Adipocyte (in vitro differentiated cells): ENCODE results near the gene ARPC3.
A peak's percentile ranks its signal among the peaks of the same experiment; 100 is the strongest.
"Not testable (repeated sequence)": the region's sequence is repeated elsewhere in the genome, so short reads cannot be mapped to it uniquely, and the experiment has no call there.

ENCODE experiments used
- DNase-seq: peaks from one replicate; pipeline ENCODE4 v3.0.0-alpha.2; 2015; ENCODE audit warnings: low read depth
- H3K27me3 ChIP-seq: replicated peaks from 2 replicates; pipeline ENCODE4 v1.7.0; 2013; ENCODE audit warnings: mild to moderate bottlenecking, low read length, moderate library complexity; ENCODE audit not compliant: control insufficient read depth, insufficient read depth
- H3K36me3 ChIP-seq: 2 replicates; pipeline ENCODE4 v1.7.0; 2013; ENCODE audit warnings: low read length, mild to moderate bottlenecking, moderate library complexity; ENCODE audit not compliant: control insufficient read depth, insufficient read depth, severe bottlenecking
- H3K4me1 ChIP-seq: 2 replicates; pipeline ENCODE4 v1.7.0; 2013; ENCODE audit warnings: mild to moderate bottlenecking, low read length, moderate library complexity; ENCODE audit not compliant: control insufficient read depth, insufficient read depth
- H3K4me3 ChIP-seq: 2 replicates; pipeline ENCODE4 v1.7.0; 2013; ENCODE audit warnings: mild to moderate bottlenecking, low read length, moderate library complexity
- H3K9ac ChIP-seq: 2 replicates; pipeline ENCODE4 v1.7.0; 2013; ENCODE audit warnings: mild to moderate bottlenecking, low read length, moderate library complexity
- H3K9me3 ChIP-seq: 2 replicates; pipeline ENCODE4 v1.7.0; 2013; ENCODE audit warnings: mild to moderate bottlenecking, low read length, moderate library complexity; ENCODE audit not compliant: control insufficient read depth

ARPC3 gene

DNA sequence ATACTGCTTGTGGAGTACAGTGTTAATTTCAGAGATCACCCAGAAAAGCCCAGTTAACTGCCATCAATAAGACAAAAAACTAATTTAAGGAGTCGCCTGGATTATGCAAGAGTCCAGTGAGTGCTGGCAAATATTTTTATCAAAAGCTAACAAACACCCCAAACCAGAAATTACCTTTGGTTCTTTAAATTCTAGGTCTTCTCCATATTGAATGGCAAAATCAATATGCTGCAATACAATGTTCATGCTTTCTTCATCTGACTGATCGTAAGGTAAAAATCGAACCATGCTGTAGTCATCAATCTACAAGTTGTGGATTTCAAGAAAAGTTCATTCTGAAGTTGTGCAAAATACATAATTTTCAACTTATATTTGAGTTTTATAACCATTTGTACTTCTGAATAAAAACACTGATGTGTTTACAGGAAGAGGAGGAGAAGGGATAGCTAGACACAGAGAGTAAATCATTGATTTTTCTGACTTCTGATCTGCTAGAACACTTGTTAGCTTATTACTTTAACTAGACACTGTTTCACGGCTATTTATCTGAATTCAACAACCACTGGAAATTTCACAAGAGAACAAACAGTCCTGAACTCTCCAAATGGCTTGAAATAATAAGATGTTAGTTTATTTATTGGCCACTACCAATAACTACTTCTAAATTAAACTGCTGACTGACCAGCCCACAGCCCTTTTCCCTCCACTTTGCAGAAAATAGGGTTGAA, 3.6 kb upstream of the ARPC3 start:
- no peak overlapping the region for H3K9ac ChIP-seq
- no peaks in the 10 kb centered on the region for H3K27me3 ChIP-seq
- H3K4me3 ChIP-seq = no peak overlapping the region
- peaks cover 4% of the 10 kb centered on the region for H3K4me1 ChIP-seq
- no peak for DNase-seq
- H3K36me3 ChIP-seq = peaks cover 23% of the 10 kb centered on the region
- no peaks in the 10 kb centered on the region for H3K9me3 ChIP-seq

DNA sequence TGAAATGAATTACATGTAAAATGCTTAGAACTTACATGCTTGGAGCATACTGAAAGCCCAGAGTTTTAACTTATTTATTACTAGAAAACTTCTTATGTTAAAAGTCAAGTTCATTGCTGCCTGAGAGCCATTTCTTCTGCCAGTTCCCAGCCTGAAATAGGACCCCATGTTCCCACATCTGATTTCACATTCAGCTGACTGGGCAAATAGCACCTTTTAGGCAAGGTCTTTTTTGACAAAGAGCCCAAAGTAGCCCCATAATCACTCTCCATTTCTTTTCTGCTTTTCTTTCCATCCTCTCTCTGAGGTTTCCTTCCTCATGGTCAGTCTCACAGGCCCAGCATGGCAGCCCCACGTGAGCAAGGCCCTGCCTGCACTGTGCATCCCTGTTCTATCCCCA, 1.1 kb upstream of the ARPC3 start:
- H3K36me3 ChIP-seq = peaks cover 26% of the 10 kb centered on the region
- DNase-seq = no peak
- no peak overlapping the region for H3K4me3 ChIP-seq

DNA sequence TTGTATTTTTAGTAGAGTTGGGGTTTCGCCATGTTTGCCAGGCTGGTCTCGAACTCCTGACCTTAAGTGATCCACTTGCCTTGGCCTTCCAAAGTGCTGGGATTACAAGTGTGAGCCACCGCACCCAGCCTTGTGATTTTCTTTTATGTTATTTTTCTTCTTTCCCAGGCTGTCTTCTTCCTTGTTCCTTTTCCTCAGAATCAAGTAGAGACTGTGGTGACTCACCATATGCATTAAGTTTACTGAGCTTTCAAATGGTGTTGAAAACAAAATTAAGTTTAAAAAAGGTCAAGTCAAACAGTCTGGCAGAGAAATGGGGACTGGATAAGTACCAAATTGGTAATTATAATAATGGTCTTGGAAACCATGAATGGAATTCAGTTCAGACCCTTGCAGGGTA, 5.7 kb downstream of the ARPC3 start:
- H3K36me3 ChIP-seq = peaks cover 58% of the 10 kb centered on the region
- H3K27me3 ChIP-seq = no peaks in the 10 kb centered on the region
- H3K4me3 ChIP-seq = no peak overlapping the region
- no peak overlapping the region for H3K9ac ChIP-seq
- DNase-seq = no peak
- H3K9me3 ChIP-seq = no peaks in the 10 kb centered on the region
- H3K4me1 ChIP-seq = peaks cover 8% of the 10 kb centered on the region

More for the DNA sequence above, 1.1 kb upstream of the ARPC3 start:
- peak overlapping the region; percentile 99 for H3K9ac ChIP-seq
- H3K9me3 ChIP-seq = no peaks in the 10 kb centered on the region
- H3K27me3 ChIP-seq = no peaks in the 10 kb centered on the region
- H3K4me1 ChIP-seq = peaks cover 4% of the 10 kb centered on the region

DNA sequence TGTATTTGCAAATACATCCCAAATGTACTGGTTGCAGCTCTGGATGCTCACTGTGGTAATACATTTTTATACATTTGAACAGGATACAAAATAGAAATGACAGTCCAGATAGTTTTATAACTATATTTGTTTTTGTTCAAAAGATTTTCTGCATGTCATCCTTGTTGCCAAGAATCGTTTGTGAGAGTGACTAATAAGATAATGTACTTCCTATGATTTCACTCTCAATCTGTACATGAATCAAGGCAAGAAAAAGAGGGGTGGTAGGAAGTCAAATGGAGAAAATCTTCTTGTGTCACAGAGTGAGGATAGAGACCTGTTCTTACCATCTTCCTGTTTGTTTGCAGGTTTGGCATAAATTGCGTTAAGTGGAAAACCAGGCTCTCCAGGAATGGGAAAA, 13.9 kb downstream of the ARPC3 start:
- H3K9me3 ChIP-seq = no peaks in the 10 kb centered on the region
- H3K36me3 ChIP-seq = peaks cover 65% of the 10 kb centered on the region
- H3K4me1 ChIP-seq = peaks cover 4% of the 10 kb centered on the region
- no peaks in the 10 kb centered on the region for H3K27me3 ChIP-seq
- peak; percentile 18 for DNase-seq
- H3K4me3 ChIP-seq = no peak overlapping the region
- no peak overlapping the region for H3K9ac ChIP-seq

DNA sequence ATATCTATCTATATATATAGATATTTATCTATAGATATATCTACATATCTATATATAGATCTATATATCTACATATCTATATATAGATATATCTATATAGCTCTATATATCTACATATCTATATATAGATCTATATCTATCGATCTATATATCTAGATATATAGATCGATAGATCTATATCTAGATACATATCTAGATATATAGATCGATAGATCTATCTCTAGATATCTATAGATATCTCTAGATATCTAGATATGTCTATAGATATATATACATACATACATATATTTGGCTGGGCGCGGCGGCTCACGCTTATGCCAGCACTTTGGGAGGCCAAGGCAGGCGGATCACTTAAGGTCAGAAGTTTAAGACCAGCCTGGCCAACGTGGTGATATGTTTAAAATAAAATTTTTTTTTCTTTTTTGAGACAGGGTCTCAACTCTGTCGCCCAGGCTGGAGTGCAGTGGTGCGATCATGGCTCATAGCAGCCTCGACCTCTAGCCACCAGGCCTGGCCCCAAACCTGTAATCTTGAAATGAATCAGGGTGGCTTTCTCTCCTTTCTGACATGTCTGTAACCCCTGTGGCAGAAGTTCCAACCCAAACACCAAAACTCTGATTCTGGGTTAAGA, 18.1 kb downstream of the ARPC3 start:
- H3K36me3 ChIP-seq = peaks cover 28% of the 10 kb centered on the region
- no peaks in the 10 kb centered on the region for H3K9me3 ChIP-seq
- peak overlapping the region; percentile 58 for H3K9ac ChIP-seq
- H3K4me3 ChIP-seq = peak overlapping the region; percentile 73
- no peak for DNase-seq
- no peaks in the 10 kb centered on the region for H3K27me3 ChIP-seq
- H3K4me1 ChIP-seq = peaks cover 4% of the 10 kb centered on the region

DNA sequence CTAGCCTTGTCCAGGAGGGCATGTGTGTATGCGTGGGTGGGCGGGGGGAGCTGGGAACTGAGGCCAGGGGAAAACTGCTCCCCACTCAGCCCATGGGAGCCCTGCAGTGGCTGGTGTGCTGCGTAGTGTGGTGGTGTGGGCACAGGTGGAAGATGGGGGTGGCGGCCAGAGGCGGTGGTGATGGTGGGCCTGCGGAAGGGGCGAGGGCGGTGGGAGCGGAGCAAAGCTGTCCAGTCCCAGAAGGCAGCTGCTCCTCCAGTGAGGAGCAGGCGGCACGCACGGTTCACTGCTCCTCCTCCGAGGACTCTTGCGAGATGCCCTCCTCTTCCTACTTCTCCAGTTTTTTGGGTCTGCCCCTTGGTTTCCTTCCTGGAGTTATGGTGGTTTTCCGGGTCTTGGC, 20.5 kb downstream of the ARPC3 start:
- not testable (repeated sequence) for H3K36me3 ChIP-seq, H3K9me3 ChIP-seq, H3K4me1 ChIP-seq, DNase-seq, H3K27me3 ChIP-seq, H3K4me3 ChIP-seq, H3K9ac ChIP-seq

DNA sequence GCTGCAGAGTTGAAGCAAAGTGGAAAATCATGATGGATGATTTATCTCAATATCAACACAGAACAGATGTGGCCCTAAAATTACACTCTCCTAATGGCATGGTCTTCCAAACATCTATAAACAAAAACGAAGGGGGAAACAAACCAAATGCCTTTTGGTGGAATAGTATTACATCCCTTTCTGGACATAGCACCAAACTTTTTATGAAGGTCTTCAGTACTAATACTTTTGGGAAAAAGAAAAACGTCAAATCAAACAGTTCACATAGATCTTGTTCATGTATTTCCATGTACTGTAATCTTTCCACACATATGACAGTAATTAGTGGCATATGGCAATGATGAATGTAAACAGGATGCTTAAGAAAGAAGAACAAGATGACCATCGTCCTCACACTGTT, 23.7 kb downstream of the ARPC3 start:
- H3K4me1 ChIP-seq = no peaks in the 10 kb centered on the region
- no peak overlapping the region for H3K4me3 ChIP-seq
- no peak overlapping the region for H3K9ac ChIP-seq
- H3K9me3 ChIP-seq = no peaks in the 10 kb centered on the region
- peak; percentile 36 for DNase-seq
- no peaks in the 10 kb centered on the region for H3K27me3 ChIP-seq
- H3K36me3 ChIP-seq = no peaks in the 10 kb centered on the region

DNA sequence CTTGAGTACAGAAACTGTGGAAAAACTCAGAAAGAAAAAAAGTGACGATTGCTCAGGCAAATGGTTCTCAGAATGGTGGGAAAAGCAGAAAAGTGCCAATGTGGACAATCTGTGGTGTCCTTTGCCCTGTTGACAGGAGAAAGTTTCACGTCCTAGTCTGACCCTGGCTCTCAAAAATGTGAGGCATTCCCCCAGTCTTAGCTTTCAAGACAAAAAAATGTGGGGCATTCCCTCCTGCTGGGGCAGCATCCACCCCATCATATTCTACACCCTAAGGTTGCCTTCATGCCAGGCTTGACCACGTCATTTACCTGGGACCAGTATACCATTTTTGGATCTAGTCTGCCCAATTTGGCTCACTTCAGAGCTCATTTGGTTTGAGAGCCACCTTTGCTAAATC, 25.9 kb downstream of the ARPC3 start:
- H3K36me3 ChIP-seq = no peaks in the 10 kb centered on the region
- no peak for DNase-seq
- H3K9ac ChIP-seq = no peak overlapping the region
- H3K4me1 ChIP-seq = no peaks in the 10 kb centered on the region
- no peaks in the 10 kb centered on the region for H3K9me3 ChIP-seq
- H3K27me3 ChIP-seq = no peaks in the 10 kb centered on the region
- H3K4me3 ChIP-seq = no peak overlapping the region

DNA sequence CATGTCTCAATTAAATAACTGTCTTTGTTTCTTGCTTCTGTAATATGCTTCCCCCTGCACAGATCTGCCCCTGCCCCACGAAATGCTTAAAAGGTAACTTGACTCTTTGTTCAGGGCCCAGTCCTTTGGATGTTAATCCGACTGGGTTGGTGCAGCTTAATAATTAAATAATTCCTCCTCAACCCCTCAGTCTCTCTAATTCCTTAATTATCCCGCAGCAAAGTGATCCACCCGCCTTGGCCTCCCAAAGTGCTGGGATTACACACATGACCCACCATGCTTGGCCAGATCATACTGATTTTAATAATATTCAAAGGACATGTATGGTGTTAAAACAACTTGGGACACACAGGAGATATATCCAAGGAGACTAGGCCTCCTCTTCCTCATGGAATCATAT, 28.4 kb downstream of the ARPC3 start:
- no peaks in the 10 kb centered on the region for H3K9me3 ChIP-seq

DNA sequence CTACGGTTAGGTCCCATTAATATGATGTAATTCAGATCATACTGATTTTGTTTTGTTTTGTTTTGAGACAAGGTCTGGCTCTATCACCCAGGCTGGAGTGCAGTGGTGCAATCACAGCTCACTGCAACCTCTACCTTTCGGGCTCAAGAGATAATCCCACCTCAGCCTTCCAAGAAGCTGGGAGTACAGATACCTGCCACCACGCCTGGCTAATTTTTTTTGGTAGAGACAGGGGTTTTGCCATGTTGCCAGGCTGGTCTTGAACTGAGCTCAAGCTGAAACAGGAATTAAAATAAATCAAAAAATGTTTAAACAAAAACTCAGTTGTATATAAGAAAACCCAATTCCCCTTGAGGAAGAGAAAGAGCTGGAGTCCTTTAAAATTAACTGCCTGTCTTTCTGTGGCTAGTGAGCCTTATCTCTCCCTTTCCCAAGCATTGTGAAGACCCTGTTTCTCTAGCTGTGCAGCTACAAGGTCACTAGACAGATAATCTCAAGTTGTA, 28.9 kb downstream of the ARPC3 start:
- no peaks in the 10 kb centered on the region for H3K36me3 ChIP-seq
- no peak overlapping the region for H3K9ac ChIP-seq
- no peak for DNase-seq
- no peaks in the 10 kb centered on the region for H3K4me1 ChIP-seq
- no peak overlapping the region for H3K4me3 ChIP-seq
- H3K9me3 ChIP-seq = no peaks in the 10 kb centered on the region
- no peaks in the 10 kb centered on the region for H3K27me3 ChIP-seq

More for the DNA sequence above, 28.4 kb downstream of the ARPC3 start:
- H3K4me3 ChIP-seq = no peak overlapping the region
- no peaks in the 10 kb centered on the region for H3K4me1 ChIP-seq
- H3K36me3 ChIP-seq = no peaks in the 10 kb centered on the region
- no peaks in the 10 kb centered on the region for H3K27me3 ChIP-seq
- H3K9ac ChIP-seq = no peak overlapping the region
- DNase-seq = no peak

DNA sequence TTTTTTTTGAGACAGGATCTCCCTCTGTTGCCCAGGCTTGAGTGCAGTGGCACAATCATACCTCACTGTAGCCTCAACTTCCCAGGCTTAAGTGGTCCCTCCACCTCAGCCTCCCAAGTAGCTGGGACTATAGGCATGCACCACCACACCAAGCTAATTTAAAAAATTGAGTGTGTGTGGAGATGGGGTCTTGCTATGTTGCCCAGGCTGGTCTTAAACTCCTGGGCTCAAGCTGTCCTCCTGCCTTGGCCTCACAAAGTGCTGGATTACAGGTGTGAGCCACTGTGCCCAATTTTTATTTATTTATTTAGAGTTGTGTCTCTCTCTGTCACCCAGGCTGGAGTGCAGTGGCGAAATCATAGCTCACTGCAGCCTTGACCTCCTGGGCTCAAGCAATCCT, 29.5 kb downstream of the ARPC3 start:
- H3K27me3 ChIP-seq, H3K9ac ChIP-seq, H3K4me1 ChIP-seq, H3K36me3 ChIP-seq, DNase-seq, H3K4me3 ChIP-seq, H3K9me3 ChIP-seq: not testable (repeated sequence)
